Measurements from ENCODE around the gene INVS.

DNA sequence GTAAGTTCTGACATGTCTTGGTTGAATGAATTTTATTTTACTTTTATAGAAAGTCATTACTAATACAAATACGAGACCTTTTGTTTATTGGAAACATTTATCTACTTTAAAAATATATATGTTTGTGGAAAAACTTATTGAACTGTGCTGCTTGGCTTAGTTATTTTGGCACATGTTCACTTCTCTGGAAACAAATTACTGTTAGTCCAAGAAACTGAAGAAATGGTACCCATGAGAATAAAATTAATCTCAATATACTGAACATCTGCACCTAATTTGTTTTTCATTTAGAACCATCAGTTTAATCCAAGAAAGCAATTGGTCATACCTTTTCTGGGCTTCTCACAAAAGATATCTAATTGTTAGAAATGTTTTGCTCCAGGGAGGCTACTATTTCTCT is 32.2 kb downstream of the INVS start:
- TF ChIP-seq, protein P1, sequence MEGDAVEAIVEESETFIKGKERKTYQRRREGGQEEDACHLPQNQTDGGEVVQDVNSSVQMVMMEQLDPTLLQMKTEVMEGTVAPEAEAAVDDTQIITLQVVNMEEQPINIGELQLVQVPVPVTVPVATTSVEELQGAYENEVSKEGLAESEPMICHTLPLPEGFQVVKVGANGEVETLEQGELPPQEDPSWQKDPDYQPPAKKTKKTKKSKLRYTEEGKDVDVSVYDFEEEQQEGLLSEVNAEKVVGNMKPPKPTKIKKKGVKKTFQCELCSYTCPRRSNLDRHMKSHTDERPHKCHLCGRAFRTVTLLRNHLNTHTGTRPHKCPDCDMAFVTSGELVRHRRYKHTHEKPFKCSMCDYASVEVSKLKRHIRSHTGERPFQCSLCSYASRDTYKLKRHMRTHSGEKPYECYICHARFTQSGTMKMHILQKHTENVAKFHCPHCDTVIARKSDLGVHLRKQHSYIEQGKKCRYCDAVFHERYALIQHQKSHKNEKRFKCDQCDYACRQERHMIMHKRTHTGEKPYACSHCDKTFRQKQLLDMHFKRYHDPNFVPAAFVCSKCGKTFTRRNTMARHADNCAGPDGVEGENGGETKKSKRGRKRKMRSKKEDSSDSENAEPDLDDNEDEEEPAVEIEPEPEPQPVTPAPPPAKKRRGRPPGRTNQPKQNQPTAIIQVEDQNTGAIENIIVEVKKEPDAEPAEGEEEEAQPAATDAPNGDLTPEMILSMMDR (IDR thresholded peaks at IDR 0.05), result no peak
- no peak for TF ChIP-seq POLR2A (IDR thresholded peaks at IDR 0.05)
